Erythroblast (primary cell): ENCODE results near the gene SLC25A6.
"Not testable (repeated sequence)": the region's sequence is repeated elsewhere in the genome, so short reads cannot be mapped to it uniquely, and the experiment has no call there.

Experiments used
- DNase-seq, 2 experiments: peaks; one replicate each; lab custom pipeline; 2025; lab: John Stamatoyannopoulos, UW
- GATA1 ChIP-seq: IDR thresholded peaks from 2 replicates; pipeline ENCODE4 v1.6.1; 2011; ENCODE audit warnings: low read depth, mild to moderate bottlenecking, control low read depth, low read length, moderate library complexity
- POLR2A ChIP-seq: IDR thresholded peaks from 2 replicates; pipeline ENCODE4 v1.6.1; 2011; ENCODE audit warnings: mild to moderate bottlenecking, low read length

The SLC25A6 gene

DNA sequence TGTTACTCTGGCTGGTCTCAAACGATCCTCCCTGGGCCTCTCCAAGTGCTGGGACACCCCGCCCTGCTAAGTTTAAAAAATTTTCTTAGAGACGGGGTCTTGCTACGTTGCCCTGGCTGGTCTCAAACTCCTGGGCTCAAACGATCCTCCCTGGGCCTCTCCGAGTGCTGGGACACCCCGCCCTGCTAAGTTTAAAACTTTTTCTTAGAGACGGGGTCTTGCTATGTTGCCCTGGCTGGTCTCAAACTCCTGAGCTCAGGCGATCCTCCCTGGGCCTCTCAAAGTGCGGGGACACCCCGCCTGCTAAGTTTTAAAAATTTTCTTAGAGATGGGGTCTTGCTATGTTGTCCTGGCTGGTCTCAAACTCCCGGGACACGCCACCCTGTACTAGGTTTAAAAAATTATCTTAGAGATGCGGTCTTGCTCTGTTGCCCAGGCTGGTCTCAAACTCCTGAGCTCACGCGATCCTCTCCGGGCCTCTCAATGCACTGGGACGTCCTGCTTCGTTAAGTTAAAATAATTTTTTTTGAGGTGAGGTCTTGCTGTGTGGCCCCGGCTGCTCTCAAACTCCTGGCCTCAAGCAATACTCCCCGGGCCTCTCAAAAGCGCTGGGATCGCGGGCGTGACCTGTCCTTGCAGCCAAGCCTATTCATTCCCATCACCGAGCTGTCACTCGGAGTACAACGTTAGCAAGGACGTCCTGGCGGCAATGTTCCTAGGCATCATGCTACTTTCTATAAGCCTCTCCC lies 1.1 kb downstream of the SLC25A6 start:
- no peak for DNase-seq
- TF ChIP-seq GATA1 (no peak), POLR2A (no peak)

DNA sequence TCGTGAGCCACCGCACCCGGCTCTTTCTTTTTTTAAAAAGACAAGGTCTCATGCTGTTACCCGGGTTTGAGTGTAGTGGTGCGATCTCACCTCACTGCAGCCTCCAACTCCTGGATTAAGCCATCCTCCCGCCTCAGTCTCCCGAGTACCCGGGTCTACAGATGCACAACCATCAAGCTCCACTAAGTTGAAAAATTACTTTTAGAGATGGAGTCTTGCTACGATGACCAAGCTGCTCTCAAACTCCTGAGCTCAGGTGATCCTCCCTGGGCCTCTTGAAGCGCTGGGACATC lies 2.0 kb downstream of the SLC25A6 start:
- DNase-seq, result no peak

DNA sequence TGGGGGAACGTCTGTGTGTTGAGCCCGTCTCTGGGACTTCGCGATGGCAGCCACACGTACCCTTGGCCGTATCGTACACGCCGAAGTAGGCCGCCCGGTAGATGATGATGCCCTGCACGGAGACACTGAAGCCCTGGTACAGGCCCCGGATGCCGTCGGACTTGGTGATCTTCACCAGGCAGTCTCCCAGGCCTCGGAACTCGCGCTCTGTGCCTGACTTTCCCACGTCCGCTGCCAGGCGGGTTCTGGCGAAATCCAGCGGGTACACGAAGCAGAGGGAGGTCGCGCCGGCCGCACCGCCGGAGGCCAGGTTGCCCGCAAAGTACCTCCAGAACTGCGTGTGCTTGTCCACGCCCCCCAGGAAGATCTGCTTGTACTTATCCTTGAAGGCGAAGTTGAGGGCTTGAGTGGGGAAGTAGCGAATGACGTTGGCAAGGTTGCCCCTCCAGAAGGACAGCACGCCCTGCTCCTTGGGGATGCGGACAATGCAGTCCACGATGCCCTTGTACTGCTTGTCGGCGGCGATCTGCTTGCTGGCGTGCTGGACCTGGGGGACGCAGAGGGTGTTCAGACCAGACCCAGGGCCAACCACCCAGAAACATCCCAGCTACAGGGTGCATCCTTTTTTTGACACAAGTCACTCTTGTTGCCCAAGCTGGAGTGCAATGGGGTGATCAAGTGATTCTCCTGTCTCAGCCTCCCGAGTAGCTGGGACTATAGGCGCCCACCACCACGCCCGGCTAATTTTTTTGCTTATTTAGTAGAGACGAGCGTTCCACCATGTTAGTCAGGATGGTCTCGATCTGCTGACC lies 2.5 kb downstream of the SLC25A6 start:
- DNase-seq, result no peak
- TF ChIP-seq POLR2A, result no peak
- no peak for TF ChIP-seq GATA1

More for the DNA sequence above, 2.0 kb downstream of the SLC25A6 start:
- TF ChIP-seq POLR2A (no peak), GATA1 (no peak)

DNA sequence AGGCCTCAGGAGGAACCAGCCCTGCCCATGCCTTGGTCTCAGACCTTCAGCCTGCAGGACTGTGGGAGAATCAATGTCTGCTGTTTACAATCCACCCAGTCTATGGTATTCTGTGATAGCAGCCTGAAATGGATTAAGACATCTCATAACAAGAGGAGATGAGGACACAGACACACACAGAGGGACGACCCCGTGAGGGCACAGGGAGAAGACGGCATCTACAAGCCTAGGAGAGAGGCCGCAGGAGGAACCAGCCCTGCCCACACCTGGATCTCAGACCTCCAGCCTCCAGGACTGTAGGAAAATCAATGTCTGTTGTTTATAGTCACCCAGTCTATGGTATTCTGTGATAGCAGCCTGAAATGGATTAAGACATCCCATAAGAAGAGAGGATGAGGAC lies 3.3 kb downstream of the SLC25A6 start:
- no peak for DNase-seq
- TF ChIP-seq GATA1, result no peak
- TF ChIP-seq POLR2A, result no peak

DNA sequence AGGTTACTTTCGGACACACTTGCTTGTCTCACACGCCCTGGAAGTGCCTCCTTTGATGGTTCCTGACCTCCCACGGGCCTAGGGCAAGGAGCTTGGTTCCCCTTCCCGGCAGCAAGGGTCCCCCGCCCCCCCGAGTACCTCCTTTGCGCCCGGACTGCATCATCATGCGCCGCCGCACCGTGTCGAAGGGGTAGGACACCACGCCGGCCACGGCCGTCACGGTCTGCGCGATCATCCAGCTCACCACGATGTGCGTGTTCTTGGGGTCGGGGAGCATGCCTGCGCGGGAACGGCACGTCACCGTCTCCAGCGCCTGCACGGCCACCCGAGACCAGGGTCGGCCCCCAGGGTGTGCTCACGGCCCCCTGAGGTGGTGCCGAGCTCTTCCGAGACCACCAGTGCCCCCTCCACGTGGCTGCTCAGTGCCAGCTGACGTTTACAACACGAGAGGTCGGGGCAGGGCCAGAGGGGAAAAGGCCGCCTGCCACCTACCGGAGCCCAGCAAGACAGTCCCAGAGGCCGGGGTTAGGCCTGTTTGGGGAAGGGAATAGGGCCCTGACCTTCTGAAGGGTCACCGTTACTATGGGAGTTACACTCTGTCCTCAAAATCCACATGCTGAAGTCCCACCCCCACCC lies 4.7 kb downstream of the SLC25A6 start:
- no peak for TF ChIP-seq GATA1
- TF ChIP-seq POLR2A, result no peak

DNA sequence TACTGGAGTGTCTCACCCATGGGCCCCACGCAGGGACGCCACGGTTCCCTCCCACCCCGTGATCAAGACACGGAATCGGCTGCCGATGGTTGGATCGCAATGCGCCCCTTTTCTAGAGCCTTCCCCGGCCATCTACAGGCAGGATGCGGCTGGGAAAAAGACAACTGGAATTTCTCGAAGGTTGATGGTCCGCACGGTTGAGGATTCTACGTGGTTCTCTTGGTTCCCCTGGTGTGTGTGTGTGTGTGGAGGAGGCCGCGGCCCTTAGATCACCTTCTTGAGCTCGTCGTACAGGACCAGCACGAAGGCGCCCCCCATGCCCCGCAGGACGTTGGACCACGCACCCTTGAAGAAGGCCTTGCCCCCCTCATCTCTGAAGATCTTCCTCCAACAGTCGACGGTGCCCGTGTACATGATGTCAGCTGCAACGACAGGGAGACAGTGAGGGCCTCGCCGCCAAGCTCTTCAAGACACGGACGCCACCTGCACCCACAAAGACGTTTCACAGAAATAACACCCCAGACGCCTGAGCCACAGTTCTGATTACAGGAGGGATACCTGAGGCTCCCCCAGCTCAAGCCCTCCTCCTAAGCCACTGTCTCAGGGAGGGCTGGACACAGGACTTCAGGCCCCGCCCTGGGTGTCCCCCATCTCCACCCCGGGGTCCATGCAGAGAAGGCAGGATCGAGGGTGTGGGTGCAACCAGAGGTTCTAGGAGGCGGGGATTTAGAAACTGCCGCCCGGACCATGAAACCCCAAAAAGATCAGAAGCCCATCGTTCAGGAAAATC lies 5.4 kb downstream of the SLC25A6 start:
- no peak for DNase-seq
- TF ChIP-seq POLR2A (no peak), GATA1 (no peak)

More for the DNA sequence above, 4.7 kb downstream of the SLC25A6 start:
- DNase-seq, result no peak

DNA sequence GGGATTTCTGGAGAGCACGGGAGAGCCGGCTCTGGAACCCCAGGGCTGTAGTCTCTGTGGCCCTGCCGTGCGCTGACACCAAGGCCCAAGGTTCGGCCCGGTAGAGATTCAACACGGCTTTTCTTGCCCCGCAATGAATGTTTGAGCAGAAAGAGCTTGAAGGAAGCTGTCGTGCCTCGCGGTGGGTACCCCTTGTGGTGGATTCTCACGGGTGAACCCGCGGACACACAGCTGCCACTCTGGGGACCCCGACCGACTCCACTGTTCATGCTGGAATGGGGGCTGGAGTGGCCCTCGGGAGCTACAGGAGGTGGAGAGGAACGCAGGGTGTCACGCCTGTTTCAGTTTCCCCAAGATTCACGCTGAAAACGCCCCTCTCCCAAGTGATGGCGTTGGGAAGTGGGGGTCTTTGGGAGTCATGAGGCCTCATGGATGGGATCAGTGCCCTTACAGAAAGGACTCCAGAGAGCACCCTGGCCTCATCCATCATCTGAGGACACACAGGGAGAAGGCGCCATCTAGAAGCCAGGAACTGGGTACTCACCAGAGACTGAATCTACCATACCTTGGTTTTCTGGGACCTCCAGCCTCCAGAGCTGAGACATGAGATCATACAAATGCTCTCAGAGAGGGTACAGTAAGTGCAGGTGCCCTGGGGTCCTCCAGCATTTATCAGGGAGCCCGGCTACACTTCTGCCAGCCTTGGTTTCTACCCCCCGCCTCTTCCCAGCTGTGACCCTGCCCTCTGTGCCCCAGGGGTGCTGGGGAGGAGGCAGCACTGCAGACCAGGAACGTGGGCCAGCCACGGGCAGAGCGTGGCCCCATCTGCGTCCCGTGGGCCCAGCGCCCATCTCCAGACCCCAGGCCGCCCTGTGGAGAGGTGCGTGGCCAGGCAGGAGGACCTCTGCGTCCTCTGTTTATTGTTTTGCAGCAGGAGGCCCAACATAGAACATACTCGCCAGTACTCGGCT lies 6.4 kb downstream of the SLC25A6 start:
- no peak for DNase-seq
- TF ChIP-seq GATA1 (no peak), POLR2A (no peak)

DNA sequence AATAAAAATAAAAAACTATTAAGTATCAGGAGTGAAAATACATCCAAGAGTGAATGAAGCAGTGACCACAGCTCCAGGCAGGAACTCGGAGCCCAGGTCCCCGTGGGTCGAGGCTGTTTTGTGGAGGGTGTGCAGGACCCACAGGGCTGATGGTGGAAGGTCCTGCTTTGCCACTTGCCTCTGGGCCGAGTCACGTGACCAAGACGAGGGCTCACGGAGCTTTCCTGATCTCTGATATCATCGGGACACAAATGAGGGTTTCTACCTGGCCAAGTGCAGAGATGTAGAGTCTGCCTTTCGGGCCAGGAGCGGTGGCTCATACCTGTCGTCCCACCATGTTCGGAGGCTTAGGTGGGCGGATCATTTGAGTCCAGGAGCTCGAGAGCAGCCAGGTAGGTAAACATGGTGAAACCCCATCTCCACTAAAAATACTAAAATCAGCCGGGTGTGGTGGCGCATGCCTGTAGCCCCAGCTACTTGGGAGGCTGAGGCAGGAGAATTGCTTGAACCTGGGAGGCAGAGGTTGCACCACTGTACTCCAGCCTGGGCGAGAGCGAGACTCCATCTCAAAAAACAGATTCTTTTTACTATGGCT lies 7.2 kb downstream of the SLC25A6 start:
- DNase-seq, result no peak
- no peak for TF ChIP-seq GATA1
- TF ChIP-seq POLR2A, result peak; percentile 31

DNA sequence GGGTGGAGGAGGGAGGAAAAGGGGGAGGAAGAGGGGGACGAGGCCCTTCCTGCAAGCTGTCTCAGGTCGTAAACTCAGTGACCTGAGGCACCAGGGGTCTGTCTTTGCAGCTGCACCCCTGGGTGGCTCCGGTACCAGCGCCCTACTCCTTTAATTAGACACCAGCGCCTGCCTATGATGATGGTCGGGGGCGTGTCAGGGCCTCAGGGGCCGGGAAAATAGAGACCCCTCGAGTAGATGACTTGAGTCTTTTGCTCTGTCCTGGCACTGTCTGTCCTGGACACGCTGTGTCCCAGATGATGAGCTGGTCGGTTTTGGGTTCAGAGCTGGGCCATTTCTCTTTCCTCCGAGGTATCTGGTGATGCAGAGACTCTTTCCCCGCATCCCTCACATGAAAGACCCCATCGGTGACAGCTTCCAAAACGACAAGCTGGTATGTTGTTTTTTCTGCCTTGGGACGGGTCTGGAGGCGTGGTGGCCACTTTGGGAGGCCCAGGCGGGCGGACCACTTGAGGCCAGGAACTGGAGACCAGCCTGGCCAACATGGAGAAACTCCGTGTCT lies 11.2 kb downstream of the SLC25A6 start:
- DNase-seq, result no peak
- TF ChIP-seq POLR2A, result no peak
- TF ChIP-seq GATA1, result no peak

DNA sequence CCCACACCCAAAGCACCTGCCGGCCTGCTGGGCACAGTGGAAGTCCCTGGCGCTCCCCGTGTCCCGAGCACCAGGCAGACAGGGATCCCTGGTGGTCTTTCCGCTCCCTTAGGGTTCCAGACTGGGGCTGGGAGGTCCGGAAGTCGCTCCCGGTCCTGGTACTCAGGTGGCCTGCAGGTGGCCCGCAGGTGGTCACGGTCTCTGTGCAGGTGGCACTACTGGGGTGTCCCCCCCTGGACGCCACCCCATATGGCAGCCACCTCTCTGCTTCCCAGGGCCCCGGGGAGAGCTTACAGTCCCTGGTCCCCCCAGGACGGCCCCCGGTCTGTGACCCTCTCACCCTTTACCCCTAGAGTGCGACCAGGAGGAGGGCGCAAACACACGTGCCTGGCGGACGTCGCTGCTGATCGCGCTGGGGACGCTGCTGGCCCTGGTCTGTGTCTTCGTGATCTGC lies 13.6 kb downstream of the SLC25A6 start:
- TF ChIP-seq GATA1 (no peak), POLR2A (no peak)
- no peak for DNase-seq

DNA sequence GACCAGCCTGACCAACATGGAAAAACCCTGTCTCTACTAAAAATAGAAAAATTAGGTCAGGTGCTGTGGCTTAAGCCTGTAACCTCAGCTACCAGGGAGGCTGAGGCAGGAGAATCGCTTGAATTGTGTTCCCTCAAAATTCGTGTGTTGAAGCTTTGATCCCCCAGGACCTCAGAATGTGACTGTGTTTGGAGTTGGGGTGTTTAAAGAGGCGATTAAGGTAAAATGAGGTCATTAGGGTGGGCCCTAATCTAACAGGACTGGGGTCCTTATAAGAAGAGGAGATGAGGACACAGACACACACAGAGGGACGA lies 23.6 kb downstream of the SLC25A6 start:
- no peak for TF ChIP-seq GATA1
- no peak for TF ChIP-seq POLR2A
- DNase-seq, result no peak

DNA sequence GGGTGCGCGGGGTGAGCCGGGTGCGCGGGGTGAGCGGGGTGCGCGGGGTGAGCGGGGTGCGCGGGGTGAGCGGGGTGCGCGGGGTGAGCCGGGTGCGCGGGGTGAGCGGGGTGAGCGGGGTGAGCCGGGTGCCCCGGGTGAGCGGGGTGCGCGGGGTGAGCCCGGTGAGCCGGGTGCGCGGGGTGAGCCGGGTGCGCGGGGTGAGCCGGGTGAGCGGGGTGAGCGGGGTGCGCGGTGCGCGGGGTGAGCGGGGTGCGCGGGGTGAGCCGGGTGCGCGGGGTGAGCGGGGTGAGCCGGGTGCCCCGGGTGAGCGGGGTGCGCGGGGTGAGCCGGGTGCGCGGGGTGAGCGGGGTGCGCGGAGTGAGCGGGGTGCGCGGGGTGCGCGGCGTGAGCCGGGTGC lies 25.6 kb downstream of the SLC25A6 start:
- DNase-seq, result not testable (repeated sequence)
